Caco-2 (cell line): ENCODE measurements around the gene TAS2R3. TPM values are rescaled to one million over a fixed set of nuclear protein-coding genes. Genes with fewer than 3 reads are reported as not detected.

Experiments used
- BruUV-seq: library from RNA; stranded (reverse); fragments of 400-500 nt; replicated peaks from 2 replicates; lab custom pipeline; 2021; lab: Mats Ljungman, UMichigan
- CTCF ChIA-PET: fragments of 300-600 bp; sonication (Branson Sonifier 250); formaldehyde crosslinking; loops from one replicate; lab custom pipeline; 2022; ENCODE audit warnings: antibody characterized with exemption; lab: Charles Lee
- POLR2A ChIA-PET: fragments of 300-600 bp; sonication (Branson Sonifier 250); formaldehyde crosslinking; loops from one replicate; lab custom pipeline; 2022; ENCODE audit warnings: antibody characterized with exemption; lab: Charles Lee
- DNase-seq, 2 experiments: peaks; one replicate each; pipeline versions ENCODE4 v3.0.0 to v3.0.0-alpha.2; 2020 to 2022
- H3K27me3 ChIP-seq: replicated peaks from 2 replicates; pipeline ENCODE4 v1.6.0; 2011; ENCODE audit warnings: low read length; ENCODE audit not compliant: control insufficient read depth, insufficient read depth
- H3K36me3 ChIP-seq: 2 replicates; pipeline ENCODE4 v1.5.1; 2011; ENCODE audit warnings: low read length; ENCODE audit not compliant: control insufficient read depth, insufficient read depth
- H3K4me1 ChIP-seq: fragments of 250-450 bp; sonication (Bioruptor Pico); 2 replicates; pipeline ENCODE4 v1.5.1; 2020; ENCODE audit warnings: mild to moderate bottlenecking
- H3K4me3 ChIP-seq: 2 replicates; pipeline ENCODE4 v1.5.1; 2011; ENCODE audit warnings: low read depth, mild to moderate bottlenecking, control low read depth, low read length
- H3K9me3 ChIP-seq: fragments of 250-450 bp; sonication (Bioruptor Pico); 2 replicates; pipeline ENCODE4 v1.5.1; 2020; ENCODE audit warnings: mild to moderate bottlenecking, moderate library complexity
- H3K27ac Mint-ChIP-seq: one replicate; pipeline ENCODE4 v1.8.0; 2022; ENCODE audit warnings: mixed read lengths; ENCODE audit not compliant: unreplicated experiment
- H3K27me3 Mint-ChIP-seq: one replicate; pipeline ENCODE4 v1.8.0; 2022; ENCODE audit warnings: mixed read lengths; ENCODE audit not compliant: insufficient read depth, unreplicated experiment
- H3K36me3 Mint-ChIP-seq: one replicate; pipeline ENCODE4 v1.8.0; 2022; ENCODE audit warnings: mild to moderate bottlenecking, mixed read lengths; ENCODE audit not compliant: insufficient read depth, unreplicated experiment
- H3K4me1 Mint-ChIP-seq: one replicate; pipeline ENCODE4 v1.8.0; 2022; ENCODE audit warnings: low read depth, mixed read lengths; ENCODE audit not compliant: unreplicated experiment
- H3K4me3 Mint-ChIP-seq: one replicate; pipeline ENCODE4 v1.8.0; 2022; ENCODE audit warnings: mild to moderate bottlenecking, moderate library complexity, mixed read lengths; ENCODE audit not compliant: unreplicated experiment
- H3K9me3 Mint-ChIP-seq: one replicate; pipeline ENCODE4 v1.8.0; 2022; ENCODE audit warnings: mixed read lengths; ENCODE audit not compliant: unreplicated experiment
- CTCF ChIP-seq, 2 experiments: fragments of 200-600 bp in 1 of 2; IDR thresholded peaks; 1 replicate in 1 of 2; 2 replicates in 1 of 2; pipeline versions ENCODE4 v1.5.1 to v1.8.0; 2011 to 2022; ENCODE audit warnings: antibody characterized with exemption in 1 of 2, control low read depth in 1 of 2, inconsistent platforms in 1 of 2, low read depth in 1 of 2, low read length in 1 of 2, mild to moderate bottlenecking in 1 of 2, moderate library complexity in 1 of 2; ENCODE audit not compliant: insufficient read depth in 1 of 2, severe bottlenecking in 1 of 2, unreplicated experiment in 1 of 2
- intact Hi-C: fragments of 100-400 bp; cut with micrococcal nuclease; formaldehyde crosslinking; loops from one replicate; pipeline ENCODE4 v1.10.0; 2022; ENCODE audit not compliant: unreplicated experiment
- total RNA-seq: library from RNA; stranded (reverse); gene quantifications from 2 replicates; pipeline ENCODE4 v1.2.3, GENCODE V29; 2022

Gene TAS2R3
- total RNA-seq, 1 experiment from 2014 or later = 1.9 TPM

DNA sequence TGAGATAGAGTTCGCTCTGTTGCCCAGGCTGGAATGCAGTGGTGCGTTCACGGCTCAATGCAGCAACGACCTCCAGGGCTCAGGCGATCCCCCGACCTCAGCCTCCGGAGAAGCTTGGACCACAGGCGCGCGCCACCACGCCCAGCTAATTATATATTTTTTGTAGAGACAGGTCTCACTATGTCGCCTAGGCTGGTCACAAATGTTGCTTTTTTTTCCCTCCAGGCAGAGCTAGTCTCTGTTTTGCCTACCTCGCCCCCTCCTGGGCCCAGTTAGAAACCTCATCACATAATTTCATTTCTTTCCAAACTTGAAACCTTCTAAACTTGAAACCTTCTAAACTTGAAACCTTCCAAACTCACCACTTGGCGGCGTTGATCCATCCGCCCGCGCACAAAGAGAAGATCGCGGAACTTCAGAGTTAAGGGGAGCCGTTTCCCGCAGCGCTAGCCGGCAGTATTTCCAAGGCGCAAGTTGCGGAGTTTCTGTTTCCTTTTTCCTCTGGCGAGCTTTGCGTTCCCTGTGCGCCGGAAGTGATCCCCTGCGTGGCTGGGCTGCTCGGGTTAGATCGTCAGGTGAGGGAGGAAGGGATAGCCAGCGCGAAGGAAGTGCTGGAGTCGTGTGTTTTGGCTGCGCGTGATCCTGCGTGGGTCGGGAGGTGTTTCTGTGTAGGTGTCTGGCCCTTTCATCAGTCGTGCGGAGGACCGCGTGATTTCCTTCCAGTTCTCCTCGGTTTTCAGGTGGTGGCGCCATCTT, 25.9 kb upstream of the TAS2R3 start, which contains the start of gene SSBP1:
TSS of gene SSBP1 (plus strand) at position 523 of the 756 bp plus-strand sequence. CDS start 809 bp downstream, outside the sequence.
- peak within 1 kb of the TSS; percentile 98 for H3K27ac Mint-ChIP-seq
- POLR2A ChIA-PET = interaction anchor here (0.5 to 1.6 kb wide), 8 partner anchors 19 to 88 kb away, joined by 3 to 16 read pairs (median 3); no protein-coding TSS in a partner anchor
- no TSS peak for BruUV-seq

GRCh38 chr7:141738592-141739013, 25.3 kb upstream of the TAS2R3 start:
- intact Hi-C loops = loop anchor here (1.0 to 5.0 kb wide), 4 partner anchors 24 to 449 kb away; partner anchors contain the start of gene DENND11

More for the DNA sequence above, 25.9 kb upstream of the TAS2R3 start, which contains the start of gene SSBP1:
- Mint-ChIP-seq H3K27me3 (no peaks in the 10 kb centered on the region), H3K4me3 (peak within 1 kb of the TSS; percentile 87), H3K4me1 (peaks cover 24% of the 10 kb centered on the region), H3K36me3 (peaks cover 40% of the 10 kb centered on the region), H3K9me3 (no peaks in the 10 kb centered on the region)
- CTCF ChIA-PET = interaction anchor here (0.5 to 3.9 kb wide), 15 partner anchors 23 to 696 kb away, joined by 3 to 65 read pairs (median 4); no protein-coding TSS in a partner anchor
- peak within 1 kb of the TSS; percentile 87 for H3K4me3 ChIP-seq
- peak; percentile 93 to 94 for DNase-seq
- TF ChIP-seq CTCF (IDR thresholded peaks at IDR 0.05; ENCODE audit: insufficient read depth in 1 of 2, low read depth in 1 of 2, low read length in 1 of 2, severe bottlenecking in 1 of 2, unreplicated experiment in 1 of 2) = peak; percentile 61 to 92
- no peaks in the 10 kb centered on the region for H3K27me3 ChIP-seq
- intact Hi-C loops = loop anchor here (1.0 to 5.0 kb wide), 4 partner anchors 24 to 449 kb away; partner anchors contain the start of gene DENND11
- H3K4me1 ChIP-seq = 0 out of 2 replicates have a peak, but pooled peaks cover 5% of the 10 kb centered on the region
- peaks cover 1% of the 10 kb centered on the region; the same call in 1 of the 2 replicates for H3K36me3 ChIP-seq
- no peaks in the 10 kb centered on the region for H3K9me3 ChIP-seq

More at GRCh38 chr7:141738592-141739013, 25.3 kb upstream of the TAS2R3 start:
- Mint-ChIP-seq H3K36me3 (peaks cover 46% of the 10 kb centered on the region), H3K9me3 (no peaks in the 10 kb centered on the region), H3K4me3 (peak overlapping the region; percentile 87), H3K4me1 (peaks cover 24% of the 10 kb centered on the region), H3K27me3 (no peaks in the 10 kb centered on the region), H3K27ac (peak overlapping the region; percentile 98)
- TSS peak; percentile 74 for BruUV-seq
- H3K4me3 ChIP-seq = peak overlapping the region; percentile 87
- DNase-seq = no peak
- H3K9me3 ChIP-seq = no peaks in the 10 kb centered on the region
- ChIA-PET POLR2A (interaction anchor here (1.0 to 1.6 kb wide), 2 partner anchors 24 to 84 kb away, joined by 12 to 16 read pairs; no protein-coding TSS in a partner anchor), CTCF (interaction anchor here (1.0 to 3.9 kb wide), 8 partner anchors 23 to 84 kb away, joined by 3 to 65 read pairs (median 6); no protein-coding TSS in a partner anchor)
- H3K27me3 ChIP-seq = no peaks in the 10 kb centered on the region
- no peak for TF ChIP-seq CTCF (IDR thresholded peaks at IDR 0.05; ENCODE audit: insufficient read depth in 1 of 2, low read depth in 1 of 2, low read length in 1 of 2, severe bottlenecking in 1 of 2, unreplicated experiment in 1 of 2)
- H3K36me3 ChIP-seq = peaks cover 3% of the 10 kb centered on the region
- 0 out of 2 replicates have a peak, but pooled peaks cover 5% of the 10 kb centered on the region for H3K4me1 ChIP-seq
